ENCODE results near the gene JCAD. TPM values are rescaled to one million over a fixed set of nuclear protein-coding genes. Genes with fewer than 3 reads are reported as not detected.
"Not testable (repeated sequence)": the region's sequence is repeated elsewhere in the genome, so short reads cannot be mapped to it uniquely, and the experiment has no call there.

The JCAD gene
- total RNA-seq, 1 donor from 2014 or later: 19.3 TPM

- intact Hi-C loops (cut with DNase I): loop anchor here (10.0 kb wide), 1 partner anchor 260 kb away; no protein-coding TSS in a partner anchor
- DNase-seq (ENCODE audit: low spot score): not testable (repeated sequence)
Observed at GRCh38 chr10:30005116-30005515, 54.3 kb downstream of the JCAD start.

GRCh38 chr10:30002426-30003266 is 56.7 kb downstream of the JCAD start:
- DNase-seq (ENCODE audit: low spot score): peak; percentile 85
- intact Hi-C loops (cut with DNase I): loop anchor here (5.0 to 10.0 kb wide), 2 partner anchors 185 to 258 kb away; no protein-coding TSS in a partner anchor

- no peak for DNase-seq (ENCODE audit: low spot score)
- intact Hi-C loops (cut with DNase I): loop anchor here (5.0 to 10.0 kb wide), 2 partner anchors 186 to 256 kb away; no protein-coding TSS in a partner anchor
Observed at GRCh38 chr10:30000802-30001571, 58.4 kb downstream of the JCAD start.

- intact Hi-C loops (cut with DNase I): loop anchor here (2.0 kb wide), 1 partner anchor 243 kb away; no protein-coding TSS in a partner anchor
- DNase-seq (ENCODE audit: low spot score): peak; percentile 88
Observed at GRCh38 chr10:29998142-29998808, 61.1 kb downstream of the JCAD start.

GRCh38 chr10:29994811-29995210 is 64.6 kb downstream of the JCAD start:
- no peak for DNase-seq (ENCODE audit: low spot score)
- intact Hi-C loops (cut with DNase I): no loop called here

GRCh38 chr10:29993319-29993915 is 66.0 kb downstream of the JCAD start:
- intact Hi-C loops (cut with DNase I): no loop called here
- DNase-seq (ENCODE audit: low spot score): no peak

- intact Hi-C loops (cut with DNase I): no loop called here
- DNase-seq (ENCODE audit: low spot score): no peak
Observed at GRCh38 chr10:29992914-29993313, 66.5 kb downstream of the JCAD start.

GRCh38 chr10:29991382-29991781 is 68.0 kb downstream of the JCAD start:
- intact Hi-C loops (cut with DNase I): no loop called here
- no peak for DNase-seq (ENCODE audit: low spot score)

- intact Hi-C loops (cut with DNase I): no loop called here
- no peak for DNase-seq (ENCODE audit: low spot score)
Observed at GRCh38 chr10:29987471-29987870, 71.9 kb downstream of the JCAD start.

GRCh38 chr10:29982997-29983648 is 76.3 kb downstream of the JCAD start:
- intact Hi-C loops (cut with DNase I): no loop called here
- no peak for DNase-seq (ENCODE audit: low spot score)

GRCh38 chr10:29981510-29981909 is 77.9 kb downstream of the JCAD start:
- DNase-seq (ENCODE audit: low spot score): no peak

GRCh38 chr10:29980084-29980483 is 79.3 kb downstream of the JCAD start:
- no peak for DNase-seq (ENCODE audit: low spot score)
- intact Hi-C loops (cut with DNase I): no loop called here

More at GRCh38 chr10:29981510-29981909, 77.9 kb downstream of the JCAD start:
- intact Hi-C loops (cut with DNase I): no loop called here

- DNase-seq (ENCODE audit: low spot score); intact Hi-C loops (cut with DNase I): not testable (repeated sequence)
Observed at GRCh38 chr10:29979421-29979779, 80.0 kb downstream of the JCAD start.

GRCh38 chr10:29977171-29977570 is 82.2 kb downstream of the JCAD start:
- DNase-seq (ENCODE audit: low spot score): no peak
- intact Hi-C loops (cut with DNase I): no loop called here

- no peak for DNase-seq (ENCODE audit: low spot score)
- intact Hi-C loops (cut with DNase I): no loop called here
Observed at GRCh38 chr10:29976134-29976533, 83.3 kb downstream of the JCAD start.

- intact Hi-C loops (cut with DNase I): no loop called here
- DNase-seq (ENCODE audit: low spot score): no peak
Observed at GRCh38 chr10:29974773-29975172, 84.6 kb downstream of the JCAD start.

- no peak for DNase-seq (ENCODE audit: low spot score)
- intact Hi-C loops (cut with DNase I): no loop called here
Observed at GRCh38 chr10:29973921-29974320, 85.5 kb downstream of the JCAD start.

GRCh38 chr10:29970576-29970975 is 88.8 kb downstream of the JCAD start:
- intact Hi-C loops (cut with DNase I): no loop called here
- DNase-seq (ENCODE audit: low spot score): no peak

GRCh38 chr10:29970012-29970396 is 89.4 kb downstream of the JCAD start:
- intact Hi-C loops (cut with DNase I): no loop called here
- no peak for DNase-seq (ENCODE audit: low spot score)
